ENCODE data around the gene KIF7. TPM values are rescaled to one million over a fixed set of nuclear protein-coding genes. Genes with fewer than 3 reads are reported as not detected.

Gene KIF7
- polyA plus RNA-seq, 1 donor from 2014 or later: 5.2 TPM

DNA sequence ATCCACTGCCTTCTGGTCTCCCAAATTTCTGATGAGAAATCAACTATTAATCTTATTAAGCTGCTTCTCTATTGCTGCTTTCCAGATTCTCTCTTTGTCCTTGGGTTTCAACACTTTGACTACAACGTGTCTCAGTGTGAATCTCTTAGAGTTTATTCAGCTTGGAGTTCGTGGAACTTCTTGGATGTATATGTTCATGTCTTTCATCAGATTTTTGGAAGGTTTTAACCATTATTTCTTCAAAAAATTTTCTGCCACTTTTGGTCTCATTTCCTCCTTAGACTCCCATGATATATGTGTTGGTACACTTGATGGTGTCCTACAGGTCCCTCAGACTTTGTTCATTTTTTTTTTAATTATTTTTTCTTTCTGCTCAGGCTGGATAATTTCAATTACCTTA is 44.0 kb downstream of the KIF7 start:
- no peaks in the 10 kb centered on the region for H3K27me3 ChIP-seq (ENCODE audit: insufficient read depth, low read depth, low read length)
- H3K79me2 ChIP-seq (replicated peaks; ENCODE audit: insufficient read depth, low read length): no peaks in the 10 kb centered on the region
- no peak overlapping the region for H2AFZ ChIP-seq (ENCODE audit: low read depth, low read length)
- H3K27ac ChIP-seq (ENCODE audit: low read length): no peak overlapping the region
- no peaks in the 10 kb centered on the region for H3K36me3 ChIP-seq (ENCODE audit: insufficient read depth, low read length)
- TF ChIP-seq SMC3 (conservative IDR thresholded peaks at IDR 0.05; ENCODE audit: poor library complexity) (no peak), RAD21 (conservative IDR thresholded peaks at IDR 0.05) (no peak), TAF1 (IDR thresholded peaks at IDR 0.05; ENCODE audit: low read depth) (no peak)
- TF ChIP-seq, protein P1, sequence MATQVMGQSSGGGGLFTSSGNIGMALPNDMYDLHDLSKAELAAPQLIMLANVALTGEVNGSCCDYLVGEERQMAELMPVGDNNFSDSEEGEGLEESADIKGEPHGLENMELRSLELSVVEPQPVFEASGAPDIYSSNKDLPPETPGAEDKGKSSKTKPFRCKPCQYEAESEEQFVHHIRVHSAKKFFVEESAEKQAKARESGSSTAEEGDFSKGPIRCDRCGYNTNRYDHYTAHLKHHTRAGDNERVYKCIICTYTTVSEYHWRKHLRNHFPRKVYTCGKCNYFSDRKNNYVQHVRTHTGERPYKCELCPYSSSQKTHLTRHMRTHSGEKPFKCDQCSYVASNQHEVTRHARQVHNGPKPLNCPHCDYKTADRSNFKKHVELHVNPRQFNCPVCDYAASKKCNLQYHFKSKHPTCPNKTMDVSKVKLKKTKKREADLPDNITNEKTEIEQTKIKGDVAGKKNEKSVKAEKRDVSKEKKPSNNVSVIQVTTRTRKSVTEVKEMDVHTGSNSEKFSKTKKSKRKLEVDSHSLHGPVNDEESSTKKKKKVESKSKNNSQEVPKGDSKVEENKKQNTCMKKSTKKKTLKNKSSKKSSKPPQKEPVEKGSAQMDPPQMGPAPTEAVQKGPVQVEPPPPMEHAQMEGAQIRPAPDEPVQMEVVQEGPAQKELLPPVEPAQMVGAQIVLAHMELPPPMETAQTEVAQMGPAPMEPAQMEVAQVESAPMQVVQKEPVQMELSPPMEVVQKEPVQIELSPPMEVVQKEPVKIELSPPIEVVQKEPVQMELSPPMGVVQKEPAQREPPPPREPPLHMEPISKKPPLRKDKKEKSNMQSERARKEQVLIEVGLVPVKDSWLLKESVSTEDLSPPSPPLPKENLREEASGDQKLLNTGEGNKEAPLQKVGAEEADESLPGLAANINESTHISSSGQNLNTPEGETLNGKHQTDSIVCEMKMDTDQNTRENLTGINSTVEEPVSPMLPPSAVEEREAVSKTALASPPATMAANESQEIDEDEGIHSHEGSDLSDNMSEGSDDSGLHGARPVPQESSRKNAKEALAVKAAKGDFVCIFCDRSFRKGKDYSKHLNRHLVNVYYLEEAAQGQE (IDR thresholded peaks at IDR 0.05; ENCODE audit: borderline replicate concordance): no peak
- TF ChIP-seq, protein P2, sequence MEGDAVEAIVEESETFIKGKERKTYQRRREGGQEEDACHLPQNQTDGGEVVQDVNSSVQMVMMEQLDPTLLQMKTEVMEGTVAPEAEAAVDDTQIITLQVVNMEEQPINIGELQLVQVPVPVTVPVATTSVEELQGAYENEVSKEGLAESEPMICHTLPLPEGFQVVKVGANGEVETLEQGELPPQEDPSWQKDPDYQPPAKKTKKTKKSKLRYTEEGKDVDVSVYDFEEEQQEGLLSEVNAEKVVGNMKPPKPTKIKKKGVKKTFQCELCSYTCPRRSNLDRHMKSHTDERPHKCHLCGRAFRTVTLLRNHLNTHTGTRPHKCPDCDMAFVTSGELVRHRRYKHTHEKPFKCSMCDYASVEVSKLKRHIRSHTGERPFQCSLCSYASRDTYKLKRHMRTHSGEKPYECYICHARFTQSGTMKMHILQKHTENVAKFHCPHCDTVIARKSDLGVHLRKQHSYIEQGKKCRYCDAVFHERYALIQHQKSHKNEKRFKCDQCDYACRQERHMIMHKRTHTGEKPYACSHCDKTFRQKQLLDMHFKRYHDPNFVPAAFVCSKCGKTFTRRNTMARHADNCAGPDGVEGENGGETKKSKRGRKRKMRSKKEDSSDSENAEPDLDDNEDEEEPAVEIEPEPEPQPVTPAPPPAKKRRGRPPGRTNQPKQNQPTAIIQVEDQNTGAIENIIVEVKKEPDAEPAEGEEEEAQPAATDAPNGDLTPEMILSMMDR (IDR thresholded peaks at IDR 0.05; ENCODE audit: poor library complexity, severe bottlenecking): no peak
- no peaks in the 10 kb centered on the region for H4K20me1 ChIP-seq (ENCODE audit: insufficient read depth)
- H3K4me2 ChIP-seq (ENCODE audit: low read length): no peak overlapping the region
- H3K9me3 ChIP-seq (ENCODE audit: low read length): no peaks in the 10 kb centered on the region
- H3F3A ChIP-seq (ENCODE audit: insufficient read depth, low read length, poor library complexity, severe bottlenecking): no peaks in the 10 kb centered on the region
- no peak overlapping the region for H3K9ac ChIP-seq (ENCODE audit: low read length)
- no peak overlapping the region for H3K4me3 ChIP-seq (ENCODE audit: low read length)
- H3K9me2 ChIP-seq (ENCODE audit: insufficient read depth, low read length): no peaks in the 10 kb centered on the region

DNA sequence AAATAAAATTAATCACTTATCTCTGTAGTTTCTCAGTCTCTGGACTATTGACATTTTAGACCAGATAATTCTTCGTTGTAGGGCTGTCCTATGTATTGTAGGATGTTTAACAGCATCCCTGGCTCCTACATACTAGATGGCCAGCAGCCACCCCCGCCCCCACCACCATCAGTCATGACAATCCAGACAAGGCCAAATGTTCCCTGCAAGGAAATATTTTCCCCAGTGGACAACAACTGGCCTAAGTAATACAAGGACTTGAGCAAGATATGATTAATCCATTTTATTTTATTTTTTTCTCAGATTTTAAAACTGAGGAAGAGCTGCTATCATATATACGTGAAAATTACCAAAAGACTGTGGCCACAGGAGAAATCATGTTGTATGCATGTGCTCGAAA is 56.2 kb downstream of the KIF7 start:
- no peak overlapping the region for H3K4me3 ChIP-seq (ENCODE audit: low read length)
- H3K9me2 ChIP-seq (ENCODE audit: insufficient read depth, low read length): no peaks in the 10 kb centered on the region
- no peak overlapping the region for H3K9ac ChIP-seq (ENCODE audit: low read length)
- no peak overlapping the region for H3K27ac ChIP-seq (ENCODE audit: low read length)
- no peaks in the 10 kb centered on the region for H3K27me3 ChIP-seq (ENCODE audit: insufficient read depth, low read depth, low read length)
- no peak overlapping the region for H2AFZ ChIP-seq (ENCODE audit: low read depth, low read length)
- no peaks in the 10 kb centered on the region for H3K9me3 ChIP-seq (ENCODE audit: low read length)
- no peaks in the 10 kb centered on the region for H3F3A ChIP-seq (ENCODE audit: insufficient read depth, low read length, poor library complexity, severe bottlenecking)
- no peak for TF ChIP-seq TAF1 (IDR thresholded peaks at IDR 0.05; ENCODE audit: low read depth)
- TF ChIP-seq POLR2AphosphoS5 (IDR thresholded peaks at IDR 0.05): no peak
- TF ChIP-seq, protein P2 (IDR thresholded peaks at IDR 0.05; ENCODE audit: poor library complexity, severe bottlenecking): no peak
- TF ChIP-seq, protein P1 (IDR thresholded peaks at IDR 0.05; ENCODE audit: borderline replicate concordance): no peak
- TF ChIP-seq RAD21 (conservative IDR thresholded peaks at IDR 0.05): no peak
- TF ChIP-seq EP300 (conservative IDR thresholded peaks at IDR 0.05; ENCODE audit: poor library complexity, severe bottlenecking): no peak
- TF ChIP-seq MXI1 (conservative IDR thresholded peaks at IDR 0.05; ENCODE audit: poor library complexity, severe bottlenecking): no peak
- TF ChIP-seq SMC3 (conservative IDR thresholded peaks at IDR 0.05; ENCODE audit: poor library complexity): no peak
- TF ChIP-seq EZH2 (IDR thresholded peaks at IDR 0.05; ENCODE audit: borderline replicate concordance, insufficient read depth, low read length, poor library complexity, severe bottlenecking): no peak
- H3K79me2 ChIP-seq (replicated peaks; ENCODE audit: insufficient read depth, low read length): no peaks in the 10 kb centered on the region
- no peaks in the 10 kb centered on the region for H4K20me1 ChIP-seq (ENCODE audit: insufficient read depth)
- H3K36me3 ChIP-seq (ENCODE audit: insufficient read depth, low read length): no peaks in the 10 kb centered on the region
- no peak overlapping the region for H3K4me2 ChIP-seq (ENCODE audit: low read length)
